DMS53 treated with DMSO at 0.1 percent for 48 hours (cell line): Measurements from ENCODE around the gene IKZF5.
A peak's percentile ranks its signal among the peaks of the same experiment; 100 is the strongest.

Experiments used
- DNase-seq: peaks from one replicate; lab custom pipeline; 2025; ENCODE audit not compliant: unreplicated experiment; lab: John Stamatoyannopoulos, UW

IKZF5 gene

DNA sequence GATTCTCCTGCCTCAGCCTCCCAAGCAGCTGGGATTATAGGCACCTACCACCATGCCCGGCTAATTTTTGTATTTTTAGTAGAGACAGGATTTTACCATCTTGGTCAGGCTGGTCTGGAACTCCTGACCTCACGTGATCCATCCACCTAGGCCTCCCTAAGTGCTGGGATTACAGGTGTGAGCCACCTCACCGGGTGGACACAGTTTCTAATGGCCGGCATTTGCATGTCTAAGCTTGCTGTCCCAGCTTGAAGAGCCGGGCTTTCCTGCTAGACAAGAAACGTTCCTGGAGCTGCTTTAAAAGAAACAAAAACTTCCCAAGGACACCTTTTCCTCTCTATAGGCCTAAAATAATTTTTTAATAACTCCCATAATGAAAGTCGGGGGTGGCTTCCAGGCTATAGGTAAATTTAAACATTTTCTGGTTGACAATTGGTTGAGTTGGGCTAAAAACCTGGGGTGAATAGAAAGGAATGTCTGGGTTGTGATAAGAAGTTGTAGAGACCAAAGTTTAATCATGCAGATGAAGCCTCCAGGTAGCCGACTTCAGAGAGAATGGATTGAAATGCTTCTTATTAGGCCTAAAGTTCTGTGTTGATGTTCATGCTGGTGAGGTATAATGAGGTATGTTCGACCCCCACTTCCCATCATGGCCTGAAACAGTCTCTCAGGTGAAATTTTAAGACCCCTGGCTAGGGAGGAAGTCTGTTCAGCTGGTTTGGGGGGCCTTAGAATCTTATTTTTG is 9.0 kb upstream of the IKZF5 start:
- DNase-seq, result no peak

GRCh38 chr10:123016228-123016627 is 7.6 kb upstream of the IKZF5 start:
- DNase-seq, result no peak

DNA sequence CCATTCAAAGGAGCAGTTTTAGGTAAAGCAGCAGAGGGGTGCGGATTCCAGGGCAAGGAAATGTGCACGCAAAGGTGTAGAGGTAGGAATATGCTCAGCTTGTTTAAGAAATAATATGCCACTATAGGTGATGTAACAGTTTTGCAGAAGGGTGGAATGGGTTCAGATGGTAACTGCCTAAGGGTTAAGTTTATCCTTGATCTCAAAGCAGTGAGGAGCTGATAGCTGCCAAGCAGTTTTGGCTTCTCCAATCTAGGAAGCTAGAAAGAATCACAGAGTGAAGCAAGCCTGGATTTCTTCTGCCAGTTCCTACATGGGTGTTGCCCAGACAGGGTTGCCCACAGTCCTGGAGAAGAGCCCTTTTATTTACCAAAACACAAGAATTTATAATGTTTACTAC is 6.2 kb upstream of the IKZF5 start:
- DNase-seq, result no peak

DNA sequence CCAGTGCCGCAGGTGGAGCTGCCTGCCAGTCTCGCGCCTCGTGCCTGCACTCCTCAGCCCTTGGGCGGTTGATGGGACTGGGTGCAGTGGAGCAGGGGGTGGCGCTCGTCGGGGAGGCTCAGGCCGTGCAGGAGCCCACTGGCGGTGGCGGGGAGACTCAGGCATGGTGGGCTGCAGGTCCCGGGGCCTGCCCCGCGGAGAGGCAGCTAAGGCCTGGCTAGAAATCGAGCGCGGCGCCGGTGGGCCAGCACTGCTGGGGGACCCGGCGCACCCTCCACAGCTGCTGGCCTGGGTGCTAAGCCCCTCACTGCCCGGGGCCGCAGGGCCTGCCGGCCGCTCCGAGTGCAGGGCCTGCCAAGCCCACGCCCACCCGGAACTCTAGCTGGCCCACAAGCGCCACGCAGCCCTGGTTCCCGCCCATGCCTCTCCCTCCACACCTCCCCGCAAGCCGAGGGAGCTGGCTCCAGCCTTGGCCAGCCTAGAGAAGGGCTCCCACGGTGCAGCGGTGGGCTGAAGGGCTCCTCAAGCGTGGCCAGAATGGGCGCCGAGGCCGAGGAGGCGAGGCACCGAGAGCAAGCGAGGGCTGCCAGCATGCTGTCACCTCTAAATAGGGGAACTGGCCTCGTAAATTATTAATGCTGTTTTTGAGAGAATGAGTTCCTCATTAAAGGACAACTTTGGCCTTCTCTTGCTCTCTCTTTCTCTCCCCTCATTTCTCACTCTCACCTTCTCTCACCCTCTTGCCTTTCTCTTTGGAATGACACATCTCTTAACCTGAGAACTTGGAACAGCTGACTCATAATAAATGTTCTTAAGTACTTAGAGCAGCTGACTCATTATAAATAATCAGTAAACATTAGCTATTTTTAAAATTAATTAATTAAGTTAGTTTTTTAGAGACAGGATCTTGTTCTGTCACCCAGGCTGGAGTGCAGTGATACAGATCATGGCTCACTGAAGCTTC is 5.1 kb upstream of the IKZF5 start:
- no peak for DNase-seq

- DNase-seq, result no peak
Observed at GRCh38 chr10:123011987-123012386, 3.4 kb upstream of the IKZF5 start.

- DNase-seq, result no peak
Observed at GRCh38 chr10:123009105-123009820, 668 bp upstream of the IKZF5 start.

- DNase-seq, result peak; percentile 46
Observed at GRCh38 chr10:123007558-123008354, 839 bp downstream of the IKZF5 start.

GRCh38 chr10:123004298-123004697 is 4.3 kb downstream of the IKZF5 start:
- no peak for DNase-seq

DNA sequence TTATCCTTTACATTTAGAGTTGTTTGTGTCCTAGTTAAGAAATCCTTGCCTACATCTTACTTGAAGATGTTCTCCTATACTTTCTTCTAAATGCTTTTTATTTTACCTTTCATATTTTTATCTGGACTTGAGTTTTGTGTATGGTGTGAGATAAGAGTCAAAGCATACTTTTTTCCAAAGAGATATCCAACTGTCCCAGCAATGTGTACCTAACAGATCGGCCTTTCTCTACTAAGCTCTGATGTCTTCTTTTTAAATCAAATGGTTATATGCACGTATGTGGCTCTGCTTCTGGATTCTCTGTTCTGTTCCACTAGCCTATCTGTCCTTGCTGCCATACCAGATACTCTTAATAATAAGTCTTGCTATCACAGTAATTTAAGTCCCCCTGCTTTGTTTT is 7.2 kb downstream of the IKZF5 start:
- DNase-seq, result no peak

DNA sequence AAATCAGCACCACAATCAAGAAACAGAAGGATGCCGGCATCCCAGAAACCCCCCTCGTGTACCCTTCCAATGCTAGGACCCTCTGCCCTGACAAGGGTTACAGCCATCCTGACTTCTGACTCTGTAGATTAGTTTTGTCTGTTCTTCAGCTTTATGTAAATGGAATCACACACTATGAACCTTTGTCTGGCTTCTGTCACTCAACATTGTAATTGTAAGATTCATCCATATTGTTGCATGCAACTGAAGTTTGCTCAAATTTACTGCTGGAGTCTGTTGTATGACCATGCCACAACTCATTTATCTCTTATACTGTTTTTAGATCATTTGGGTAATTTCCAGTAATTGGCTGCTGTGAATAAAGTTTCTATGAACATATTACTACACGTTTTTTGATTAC is 8.4 kb downstream of the IKZF5 start:
- DNase-seq, result no peak

DNA sequence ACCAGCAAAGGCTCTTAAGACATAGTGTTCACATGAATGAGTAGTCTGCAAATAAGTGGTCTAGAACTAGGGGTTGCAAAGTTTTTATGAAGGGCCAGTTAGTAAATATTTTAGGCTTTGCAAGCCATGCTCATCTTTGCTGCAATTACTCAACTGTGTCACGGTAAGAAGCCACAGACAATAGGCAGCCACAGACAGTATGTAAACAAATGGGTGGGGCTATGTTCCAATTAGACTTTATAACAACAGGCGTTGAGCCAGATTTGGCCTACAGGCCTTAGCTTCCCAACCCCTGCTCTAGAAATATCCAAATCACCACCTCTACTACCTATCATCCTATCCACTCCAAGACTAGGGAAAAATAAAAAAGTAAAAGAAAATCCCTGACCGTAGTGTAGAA is 9.2 kb downstream of the IKZF5 start:
- DNase-seq, result no peak

DNA sequence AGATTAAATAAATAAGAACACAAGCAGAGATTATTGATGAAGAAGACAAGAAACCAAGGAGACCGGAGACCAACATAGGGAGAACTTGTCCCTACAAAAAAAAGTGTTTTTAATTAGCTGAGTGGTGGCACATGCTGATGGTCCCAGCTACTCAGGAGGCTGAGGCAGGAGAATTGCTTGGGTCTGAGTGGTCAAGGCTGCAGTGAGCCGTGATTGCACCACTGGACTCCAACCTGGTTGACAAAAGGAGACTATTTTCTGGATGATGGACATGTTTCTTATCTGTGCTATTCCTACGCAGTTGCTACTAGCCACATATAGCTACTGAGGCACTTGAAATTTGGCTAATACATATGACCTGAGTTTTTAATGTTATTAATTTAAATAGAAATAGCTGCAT is 9.7 kb downstream of the IKZF5 start:
- DNase-seq, result no peak

- no peak for DNase-seq
Observed at GRCh38 chr10:122998360-122998917, 10.2 kb downstream of the IKZF5 start.

DNA sequence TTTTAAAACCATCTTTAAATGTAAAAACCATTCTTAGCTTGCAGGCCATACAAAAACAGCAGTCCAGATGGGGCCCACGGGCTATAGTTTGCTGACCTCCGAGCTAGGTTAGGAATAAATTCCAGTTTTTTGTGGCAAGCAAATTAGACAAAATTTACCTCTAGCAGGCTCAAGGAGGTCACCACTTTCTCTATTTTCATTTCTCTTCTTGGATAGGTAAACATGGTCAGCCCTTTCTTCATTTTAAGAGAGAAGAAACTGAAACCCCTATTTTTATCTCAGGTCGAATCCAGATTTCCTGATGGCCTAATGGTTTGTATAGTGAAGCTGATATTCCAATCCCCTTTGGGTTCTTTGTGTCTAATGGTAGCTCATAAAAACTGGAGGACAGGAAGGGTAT is 10.7 kb downstream of the IKZF5 start:
- DNase-seq, result no peak

- no peak for DNase-seq
Observed at GRCh38 chr10:122995936-122996335, 12.7 kb downstream of the IKZF5 start.

- no peak for DNase-seq
Observed at GRCh38 chr10:122993797-122994336, 14.7 kb downstream of the IKZF5 start.

GRCh38 chr10:122992031-122992585 is 16.5 kb downstream of the IKZF5 start:
- DNase-seq, result no peak

DNA sequence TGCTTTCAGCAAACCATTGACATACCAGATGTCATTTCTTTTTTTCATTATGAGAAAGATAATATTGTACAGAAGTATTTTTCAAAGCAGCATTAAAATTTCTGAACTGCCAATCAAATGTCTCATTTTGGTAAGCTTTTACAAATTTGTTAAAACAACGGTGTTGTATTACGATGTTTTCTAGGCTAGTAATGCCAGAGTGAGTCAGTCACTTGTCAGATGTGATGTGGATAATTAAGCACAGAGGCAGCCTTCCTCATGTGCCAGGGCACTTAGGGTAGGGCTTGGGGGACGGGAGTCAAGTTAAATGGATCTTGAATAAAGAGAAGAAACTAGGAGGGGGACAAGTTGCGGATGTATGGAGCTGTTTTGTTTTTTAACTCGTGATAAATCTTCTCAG is 18.3 kb downstream of the IKZF5 start:
- DNase-seq, result no peak

- DNase-seq, result no peak
Observed at GRCh38 chr10:122988501-122988900, 20.1 kb downstream of the IKZF5 start.

GRCh38 chr10:122986335-122986734 is 22.3 kb downstream of the IKZF5 start:
- DNase-seq, result no peak
